Superior temporal gyrus (tissue), 1 donor: ENCODE measurements around the gene UNC79.
"Not testable (repeated sequence)": the region's sequence is repeated elsewhere in the genome, so short reads cannot be mapped to it uniquely, and the experiment has no call there.

Experiments
- DNase-seq: peaks from one replicate; pipeline ENCODE4 v3.0.0-alpha.2; 2016; ENCODE audit errors: extremely low spot score

Gene UNC79

DNA sequence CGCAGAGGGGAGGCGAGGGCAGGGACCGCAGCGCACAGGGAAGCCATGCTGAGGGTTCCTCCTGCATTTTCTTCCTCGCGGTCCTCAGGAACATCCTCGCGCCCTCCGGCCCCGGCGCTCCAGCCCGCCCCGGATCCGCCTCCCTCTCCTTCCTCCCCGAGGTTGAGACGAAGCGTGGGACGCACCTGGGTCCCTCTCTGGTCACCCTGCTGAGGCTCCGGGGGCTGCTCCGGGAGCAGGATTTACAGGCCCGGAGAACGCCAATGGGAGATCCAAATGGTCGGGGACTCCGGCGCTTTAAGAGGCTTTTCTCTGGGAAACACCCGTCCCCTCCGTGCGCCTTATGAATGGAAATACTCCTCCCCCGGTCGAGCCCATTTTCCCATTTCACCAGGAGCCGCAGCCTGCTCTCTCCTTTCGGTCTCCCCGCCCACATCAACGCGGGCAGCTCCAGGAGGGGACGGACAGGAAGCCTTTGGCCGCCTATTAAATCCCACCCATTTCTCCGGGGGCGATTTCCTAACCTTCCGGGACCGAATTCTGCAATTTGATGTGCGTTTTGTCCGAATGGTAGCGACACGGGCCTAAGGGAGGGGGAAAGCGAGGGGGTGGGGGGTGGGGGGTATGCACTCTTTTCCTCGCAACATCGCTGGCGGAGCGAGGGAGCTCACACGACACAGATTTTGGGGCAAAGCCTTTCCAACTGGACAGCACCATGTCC is at the start of gene UNC79:
Gene UNC79 (plus strand): TSS at position 625 of the 721 bp plus-strand sequence. CDS start 91 bp downstream, at position 716.
- DNase-seq = peak; percentile 73

DNA sequence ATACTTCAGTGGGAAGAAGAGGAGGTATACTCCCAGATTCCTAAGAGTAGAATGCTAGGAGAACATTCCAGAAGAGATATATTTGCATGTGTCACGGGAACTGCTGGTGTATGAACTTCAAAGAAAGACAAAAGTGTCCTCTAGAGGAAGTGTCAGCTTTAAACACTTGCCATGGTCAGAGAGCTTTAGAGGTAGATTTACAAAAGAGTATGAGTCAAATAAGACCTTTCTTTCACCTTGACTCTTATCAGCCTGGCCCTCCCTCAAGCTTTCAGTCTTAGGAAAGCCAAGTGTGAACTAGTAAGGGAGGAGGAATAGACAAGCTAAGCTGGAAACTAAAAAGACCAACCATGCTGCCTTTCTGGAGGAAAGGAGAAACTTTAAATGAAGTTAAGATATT is 49.1 kb upstream of the UNC79 start:
- no peak for DNase-seq

DNA sequence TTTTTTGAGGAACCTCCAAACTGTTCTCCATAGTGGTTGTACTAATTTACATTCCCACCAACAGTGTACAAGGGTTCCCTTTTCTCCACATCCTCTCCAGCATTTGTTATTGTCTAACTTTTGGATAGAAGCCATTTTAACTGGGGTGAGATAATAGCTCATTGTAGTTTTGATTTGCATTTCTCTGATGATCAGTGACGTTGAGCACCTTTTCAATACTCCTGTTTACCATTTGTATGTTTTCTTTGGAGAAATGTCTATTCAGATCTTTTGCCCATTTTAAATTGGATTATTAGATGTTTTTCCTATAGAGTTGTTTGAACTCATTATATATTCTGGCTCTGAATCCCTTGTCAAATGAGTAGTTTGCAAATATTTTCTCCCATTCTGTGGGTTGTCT is 46.5 kb upstream of the UNC79 start:
- DNase-seq = peak; percentile 91

DNA sequence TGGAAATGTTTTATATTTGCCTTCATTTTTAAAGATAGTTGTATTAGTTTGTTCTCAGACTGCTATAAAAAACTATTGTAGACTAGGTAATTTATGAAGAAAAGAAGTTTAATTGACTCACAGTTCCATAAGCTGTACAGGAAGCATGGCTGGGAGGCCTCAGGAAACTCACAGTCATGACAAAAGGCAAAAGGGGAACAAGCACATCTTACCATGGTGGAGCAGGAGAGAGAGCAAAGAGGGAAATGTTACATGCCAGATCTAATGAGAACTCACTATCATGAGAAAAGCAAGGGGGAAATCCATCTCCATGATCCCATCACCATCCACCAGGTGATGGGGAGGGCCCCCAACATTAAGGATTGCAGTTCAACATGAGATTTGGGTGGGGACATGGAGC is 35.5 kb upstream of the UNC79 start:
- DNase-seq = no peak

DNA sequence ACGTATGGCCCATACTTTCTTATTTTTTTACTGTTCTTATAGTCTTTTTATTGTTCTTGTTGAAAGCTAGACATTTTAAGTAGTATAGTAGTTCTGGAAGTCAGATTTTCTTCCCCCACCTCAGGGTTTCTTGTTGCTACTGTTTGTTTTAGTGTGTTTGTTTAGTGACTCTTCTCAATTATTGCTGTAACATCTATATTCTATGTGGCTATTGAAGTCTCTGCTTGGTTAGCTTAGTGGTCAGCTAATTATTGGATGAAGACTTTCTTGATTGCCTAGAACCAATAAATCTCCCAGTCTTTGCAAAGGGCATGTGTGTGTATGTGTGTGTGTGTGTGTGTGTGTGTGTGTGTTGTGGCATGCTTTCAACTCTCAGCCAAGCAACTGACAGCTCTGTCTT is 34.3 kb upstream of the UNC79 start:
- DNase-seq = no peak

DNA sequence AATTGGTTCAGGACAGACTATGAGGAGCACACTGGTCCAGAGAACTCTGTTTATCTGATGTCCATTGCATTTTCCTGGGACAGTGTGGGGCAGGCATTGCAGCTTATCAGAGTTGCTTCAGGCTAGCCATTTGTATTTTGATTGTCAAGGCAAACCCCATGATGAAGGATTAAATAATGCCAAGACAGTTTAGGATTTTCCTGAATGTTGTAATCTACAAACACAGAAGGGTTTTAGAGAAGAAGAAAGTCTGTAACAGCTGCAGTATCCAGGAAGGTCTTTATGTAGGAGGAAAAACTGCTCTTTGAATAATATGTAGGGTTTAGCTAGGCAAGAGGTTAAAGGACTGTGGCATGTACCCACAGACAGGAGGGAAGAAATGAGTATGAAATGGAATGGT is 32.2 kb upstream of the UNC79 start:
- no peak for DNase-seq

DNA sequence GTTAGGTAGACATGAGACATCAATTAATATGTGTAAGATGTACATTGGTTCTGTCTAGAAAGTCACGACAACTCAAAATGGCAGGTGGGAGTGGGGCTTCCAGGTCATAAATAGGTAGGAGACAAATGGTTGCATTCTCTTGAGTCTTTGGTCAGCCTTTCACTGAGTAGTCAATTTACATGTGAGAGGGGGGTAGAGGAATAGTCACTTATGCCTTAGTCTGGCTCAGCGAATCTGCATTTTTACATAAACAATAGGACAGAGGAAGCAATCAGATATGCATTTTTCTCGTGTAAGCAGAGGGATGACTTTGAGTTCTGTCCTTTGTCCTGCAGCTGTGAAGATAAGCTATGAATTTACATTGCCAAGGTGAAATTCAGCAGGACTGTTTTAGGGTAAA is 27.8 kb upstream of the UNC79 start:
- no peak for DNase-seq

DNA sequence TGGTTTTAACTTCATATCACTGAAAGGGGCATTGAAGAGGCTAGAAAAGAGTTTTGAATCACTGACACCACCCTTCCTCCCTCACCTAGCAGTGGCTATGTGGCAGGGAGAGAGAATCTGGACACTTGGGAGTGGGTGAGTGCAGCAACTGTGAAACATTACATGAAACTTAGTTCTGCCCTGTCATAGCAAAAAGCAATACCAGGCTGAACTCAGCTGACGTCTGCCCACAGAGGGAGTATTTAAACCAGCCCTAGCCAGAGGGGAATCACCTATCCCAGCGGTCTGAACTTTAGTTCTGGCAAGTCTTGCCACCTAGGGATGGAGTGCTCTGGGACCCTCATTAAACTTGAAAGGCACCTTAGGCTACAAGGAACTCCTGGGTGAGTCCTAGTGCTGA is 20.7 kb upstream of the UNC79 start:
- no peak for DNase-seq

DNA sequence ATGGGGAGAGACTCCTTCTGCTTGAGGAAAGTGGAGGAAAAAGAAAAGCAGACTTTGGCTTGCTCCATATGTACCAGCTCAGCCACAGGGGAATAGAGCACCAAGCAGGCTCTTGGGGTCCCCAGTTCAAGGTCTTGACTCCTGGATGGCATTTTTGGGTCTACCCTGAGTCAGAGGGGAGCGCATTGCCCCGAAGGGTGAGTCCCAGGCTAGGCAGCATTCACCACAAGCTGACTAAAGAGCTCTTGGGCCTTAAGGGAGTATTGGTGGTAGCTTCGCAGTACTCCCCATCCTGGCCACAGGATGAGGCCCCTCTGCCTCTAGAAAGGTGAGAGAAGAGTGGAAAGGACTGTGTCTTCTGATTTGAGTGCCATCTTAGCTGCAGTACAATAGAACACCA is 19.8 kb upstream of the UNC79 start:
- DNase-seq = no peak

DNA sequence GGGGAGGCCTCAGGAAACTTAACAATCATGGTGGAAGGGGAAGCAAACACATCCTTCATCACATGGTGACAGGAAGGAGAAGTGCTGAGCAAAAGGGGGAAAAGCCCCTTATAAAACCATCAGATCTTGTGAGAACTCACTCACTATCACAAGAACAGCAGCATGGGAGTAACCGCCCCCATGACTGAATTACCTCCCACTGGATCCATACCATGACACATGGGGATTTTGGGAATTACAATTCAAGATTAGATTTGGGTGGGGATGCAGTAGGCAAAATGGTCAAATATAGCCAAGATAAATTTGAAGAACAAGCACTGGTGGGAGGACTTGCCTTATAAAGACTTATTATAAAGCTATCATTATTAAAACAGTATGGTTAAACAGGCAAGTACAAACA is 5.6 kb upstream of the UNC79 start:
- not testable (repeated sequence) for DNase-seq

DNA sequence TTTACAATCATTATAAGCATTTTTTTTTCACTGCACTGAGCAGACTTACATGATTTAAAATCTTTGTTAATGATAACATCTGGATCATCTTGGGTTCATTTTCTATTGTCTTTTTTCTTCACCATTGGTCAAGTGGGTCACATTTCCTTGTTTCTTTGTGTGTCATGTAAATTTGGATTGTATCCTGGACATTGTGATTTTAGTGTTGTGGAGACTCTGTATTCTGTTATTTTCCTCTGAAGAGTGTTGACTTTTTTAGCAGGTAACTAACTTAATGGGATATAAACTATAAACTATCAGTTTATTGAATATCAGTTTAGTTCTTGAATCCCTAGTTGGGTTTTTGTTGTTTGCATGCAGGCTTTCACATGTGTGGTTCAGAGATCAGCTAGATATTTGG is 4.0 kb upstream of the UNC79 start:
- no peak for DNase-seq

DNA sequence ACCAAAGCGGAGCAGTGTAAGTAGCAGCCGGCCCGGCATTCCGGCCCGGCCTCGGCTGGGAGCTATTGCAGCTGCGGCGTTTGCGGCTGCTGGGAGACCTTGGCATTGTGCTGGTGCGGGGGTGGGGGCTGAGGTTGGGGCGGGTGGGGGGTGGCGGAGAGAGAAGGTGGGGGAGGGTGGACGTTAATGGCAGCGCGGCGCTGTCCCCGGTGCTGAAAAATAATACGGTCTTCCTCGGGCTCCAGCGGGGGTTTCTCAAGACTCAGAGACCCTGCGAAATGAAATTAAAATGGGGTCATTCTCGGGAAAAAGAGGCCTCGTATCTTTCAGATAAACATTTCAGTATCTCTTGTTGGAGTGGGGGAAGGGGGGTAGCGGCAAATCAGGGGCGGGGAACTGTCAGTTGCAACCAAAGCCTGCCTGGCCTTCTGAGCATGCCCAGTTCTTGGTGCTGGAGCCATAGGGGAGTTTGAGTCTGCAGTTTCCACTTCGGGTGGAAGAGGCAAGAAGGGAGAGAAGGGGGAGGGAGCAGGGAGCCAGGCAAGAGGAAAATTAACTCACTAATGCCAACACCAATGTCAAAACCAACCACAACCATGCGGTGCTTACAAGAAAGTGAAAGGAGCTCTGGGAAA is 414 bp downstream of the UNC79 start:
- DNase-seq = peak; percentile 80

DNA sequence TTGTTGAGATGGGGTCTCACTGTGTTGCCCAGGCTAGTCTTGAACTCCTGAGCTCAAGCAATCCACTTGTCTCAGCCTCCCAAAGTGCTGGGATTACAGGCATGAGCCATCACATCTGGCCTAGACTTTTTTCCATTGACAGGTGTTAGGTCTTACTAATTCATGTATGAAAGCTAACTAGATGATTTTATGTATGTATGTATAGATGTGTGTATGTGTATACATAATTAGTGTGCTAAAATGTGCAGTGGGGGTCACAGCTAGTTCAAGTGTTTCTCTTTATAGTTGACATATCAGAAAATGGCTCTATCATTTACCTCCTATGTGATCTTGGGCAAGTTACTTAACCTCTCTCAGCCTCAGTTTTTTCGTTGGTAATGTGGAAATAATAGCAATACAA is 23.5 kb downstream of the UNC79 start:
- DNase-seq = no peak

DNA sequence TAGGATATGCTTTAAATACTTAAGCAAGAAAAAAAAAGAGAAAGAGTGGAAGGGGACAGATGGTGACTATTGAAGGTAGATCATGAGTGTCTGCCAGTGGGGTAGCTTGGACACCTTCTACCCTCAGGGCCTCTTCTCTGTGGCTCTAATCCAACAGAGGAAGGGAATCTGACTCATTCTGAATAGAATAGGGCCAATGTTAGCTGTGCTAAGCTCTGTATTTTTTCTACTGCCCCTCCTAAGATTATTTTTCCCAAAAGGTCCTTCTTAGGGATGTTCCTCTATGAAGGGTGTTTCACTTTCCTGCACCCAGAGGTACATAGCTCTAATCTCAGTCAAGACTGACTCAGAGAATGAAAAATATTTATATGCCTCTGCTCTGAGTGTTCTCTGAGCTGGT is 25.6 kb downstream of the UNC79 start:
- DNase-seq = no peak

DNA sequence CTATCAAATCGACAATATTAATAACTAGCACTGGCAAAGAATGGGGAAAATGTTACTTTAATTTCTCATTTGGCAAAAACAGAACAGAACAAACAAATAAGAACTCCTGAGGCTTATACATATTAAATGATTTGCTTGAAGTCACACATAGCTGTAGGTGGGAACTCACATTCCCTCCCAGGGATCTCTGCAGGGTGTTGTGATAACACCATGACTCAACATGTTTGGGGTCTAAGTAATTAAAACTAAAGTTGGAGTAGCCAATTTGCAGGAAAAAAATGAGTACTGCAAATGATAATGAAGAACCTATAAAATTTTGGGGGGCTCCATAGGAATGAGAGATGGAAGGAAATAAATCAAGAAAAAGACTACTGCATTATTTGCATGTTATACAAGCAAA is 27.5 kb downstream of the UNC79 start:
- no peak for DNase-seq

DNA sequence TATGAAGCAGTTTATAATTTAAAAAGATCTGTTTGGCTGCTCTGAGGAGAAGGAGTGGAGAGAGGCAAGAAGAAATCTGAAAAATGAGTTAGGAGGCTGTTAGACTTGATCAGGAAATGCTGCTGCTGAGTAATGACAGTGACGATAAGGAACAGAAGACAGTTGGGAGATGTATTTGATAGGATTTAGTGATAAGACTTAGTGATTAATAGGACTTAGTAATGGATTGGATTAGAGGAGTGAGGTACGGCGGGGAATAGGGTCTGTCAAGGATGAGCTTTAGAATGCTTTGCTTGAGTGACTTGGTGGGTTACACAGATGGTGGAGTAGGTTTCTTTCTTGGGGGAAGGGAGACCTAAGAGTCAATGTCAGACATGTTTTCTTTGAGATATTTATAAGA is 31.7 kb downstream of the UNC79 start:
- no peak for DNase-seq

DNA sequence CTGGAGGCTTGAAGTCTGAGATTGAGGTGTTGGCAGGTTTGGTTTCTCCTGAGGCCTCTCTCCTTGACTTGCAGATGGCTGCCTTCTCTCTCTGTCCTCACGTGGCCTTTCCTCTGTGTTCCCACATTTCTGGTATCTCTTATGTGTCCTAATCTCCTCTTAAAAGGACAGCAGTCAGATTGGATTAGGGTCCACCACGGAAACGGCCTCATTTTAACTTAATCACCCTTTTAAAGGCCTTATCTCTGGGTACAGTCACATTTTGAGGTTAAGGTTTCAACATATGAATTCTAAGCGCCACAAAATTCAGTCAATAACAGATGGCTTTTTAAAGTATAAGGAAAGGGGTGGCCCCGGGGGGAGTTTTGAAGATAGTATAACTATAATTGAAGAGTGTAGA is 33.5 kb downstream of the UNC79 start:
- no peak for DNase-seq

DNA sequence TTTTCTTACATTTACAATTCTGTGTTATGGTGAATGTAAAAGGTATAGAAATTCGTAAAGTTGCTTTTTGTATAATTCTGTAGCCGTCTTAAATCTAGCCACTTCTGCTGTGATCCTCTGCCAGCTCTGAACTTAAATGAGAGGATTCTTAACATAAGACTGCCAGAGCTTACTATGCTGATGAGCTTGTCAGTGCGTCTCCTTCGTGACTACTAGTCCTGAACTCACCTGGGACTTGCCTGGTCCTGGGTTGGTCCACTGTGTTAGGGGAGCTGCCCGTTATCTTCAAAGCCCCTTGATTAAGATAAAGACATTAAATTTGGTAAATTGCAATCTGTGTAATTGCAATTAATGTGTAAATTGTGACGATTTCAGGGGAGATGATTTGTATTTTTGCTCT is 44.7 kb downstream of the UNC79 start:
- DNase-seq = no peak

DNA sequence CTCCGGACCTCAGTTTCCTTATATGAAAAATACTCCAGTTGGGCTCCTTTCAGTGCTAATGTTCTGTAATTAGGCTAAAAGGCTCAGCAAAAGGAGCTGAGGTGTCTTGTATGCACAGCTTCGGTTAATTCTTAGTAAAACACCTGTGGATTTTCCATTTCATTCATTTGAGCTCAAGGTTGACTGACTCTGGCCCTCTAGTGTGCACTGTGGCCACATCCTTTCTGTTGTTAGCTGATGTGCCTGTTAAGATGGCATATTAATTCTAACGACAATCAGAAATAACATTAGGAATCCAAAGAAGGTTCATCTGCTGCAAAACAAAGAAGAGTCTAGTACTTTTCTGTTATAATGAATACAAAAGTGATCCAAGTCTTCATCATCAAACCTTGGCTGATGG is 45.6 kb downstream of the UNC79 start:
- no peak for DNase-seq

DNA sequence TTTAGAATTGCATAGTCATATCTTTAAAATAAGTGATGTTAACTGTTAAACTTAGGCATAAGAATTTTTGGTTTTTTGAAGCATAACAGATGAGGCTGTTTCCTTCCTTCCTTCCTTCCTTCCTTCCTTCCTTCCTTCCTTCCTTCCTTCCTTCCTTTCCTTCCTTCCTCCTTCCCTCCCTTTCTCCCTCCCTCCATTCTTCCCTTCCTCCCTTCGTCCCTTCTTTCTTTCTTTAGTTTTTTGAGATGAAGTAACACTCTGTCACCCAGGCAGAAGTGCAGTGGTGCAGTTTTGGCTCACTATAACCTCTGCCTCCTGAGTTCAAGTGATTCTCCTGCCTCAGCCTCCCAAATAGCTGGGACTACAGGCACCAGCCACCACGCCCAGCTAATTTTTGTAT is 48.3 kb downstream of the UNC79 start:
- DNase-seq = not testable (repeated sequence)

DNA sequence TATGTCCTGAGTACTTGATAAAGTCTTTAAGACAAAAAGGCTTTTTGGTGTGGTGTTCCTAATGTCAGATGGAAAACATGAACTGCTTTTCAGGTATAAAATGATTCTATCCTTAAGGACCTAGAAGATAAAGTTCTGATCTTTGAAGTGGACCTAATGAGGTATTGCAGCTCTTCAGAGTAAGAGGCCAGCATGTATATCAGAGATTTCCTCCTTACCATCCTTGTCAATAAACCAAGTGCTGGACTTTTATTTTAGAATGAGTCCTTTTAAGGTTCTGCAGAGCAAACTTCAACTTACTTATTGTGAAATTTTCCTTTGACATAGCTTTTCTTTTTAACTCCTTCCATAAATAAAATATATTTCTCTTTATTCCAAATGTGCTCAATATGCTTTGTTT is 50.1 kb downstream of the UNC79 start:
- no peak for DNase-seq

DNA sequence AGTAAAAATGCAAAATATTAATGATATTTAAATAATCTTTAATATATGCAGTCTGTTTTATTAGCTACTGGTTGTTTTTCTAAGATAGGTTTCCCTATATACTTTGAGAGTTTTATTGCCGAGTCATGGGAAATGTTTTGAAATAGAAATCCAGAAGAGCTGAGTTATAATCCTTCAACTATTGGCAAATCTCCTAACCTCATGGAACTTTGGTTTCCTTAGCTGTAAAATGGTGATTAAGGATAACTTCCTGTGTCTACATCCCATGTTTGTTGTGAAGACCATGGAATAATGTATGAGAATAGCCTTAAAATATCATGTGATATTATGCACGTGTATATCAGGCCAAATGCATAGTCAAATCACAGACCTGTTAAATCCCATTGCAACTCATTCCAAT is 51.0 kb downstream of the UNC79 start:
- DNase-seq = no peak

DNA sequence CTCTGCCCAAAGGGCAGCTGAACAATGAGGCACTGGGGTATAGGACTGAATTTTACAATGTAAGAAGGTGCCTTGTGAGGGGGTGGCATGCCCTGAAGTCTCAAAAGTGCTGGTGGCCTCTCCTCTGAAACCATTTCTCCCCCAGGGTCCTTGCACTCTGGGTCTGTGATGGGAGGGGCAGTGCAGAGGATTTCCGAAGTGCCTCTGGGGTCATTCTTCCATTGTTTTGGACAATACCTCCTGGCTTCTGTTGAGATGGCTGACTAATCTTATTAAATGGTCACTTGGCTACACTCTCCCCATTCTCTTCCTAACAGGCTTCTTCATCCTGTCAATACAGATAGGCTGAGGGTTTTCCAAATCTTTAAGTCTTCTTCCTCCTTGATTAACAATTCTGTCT is 59.3 kb downstream of the UNC79 start:
- no peak for DNase-seq

DNA sequence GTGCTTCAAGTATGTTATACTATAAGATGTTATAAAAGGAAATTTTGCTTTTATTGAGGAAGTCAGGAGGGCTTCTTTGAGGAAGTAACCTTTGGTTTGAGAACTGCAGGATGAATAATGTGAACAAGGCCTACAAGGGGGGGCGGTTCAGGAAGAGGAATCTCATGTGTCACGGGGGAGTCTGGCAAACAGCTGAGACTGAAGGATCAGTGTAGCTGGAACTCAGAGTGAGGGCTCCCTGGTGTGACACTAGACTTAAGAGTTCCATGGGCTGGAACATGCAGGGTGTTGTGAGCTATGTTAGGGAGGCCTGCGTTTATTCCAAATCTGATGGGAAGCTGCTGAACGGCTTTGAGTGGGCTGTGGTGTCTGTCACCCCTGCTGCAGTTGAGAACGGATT is 62.3 kb downstream of the UNC79 start:
- no peak for DNase-seq
